ENCODE measurements around the gene TXK. TPM values are rescaled to one million over a fixed set of nuclear protein-coding genes. Genes with fewer than 3 reads are reported as not detected.

Gene TXK
- total RNA-seq, 6 experiments from 2014 or later: 0.62 to 2.5 (median 1.5) TPM

DNA sequence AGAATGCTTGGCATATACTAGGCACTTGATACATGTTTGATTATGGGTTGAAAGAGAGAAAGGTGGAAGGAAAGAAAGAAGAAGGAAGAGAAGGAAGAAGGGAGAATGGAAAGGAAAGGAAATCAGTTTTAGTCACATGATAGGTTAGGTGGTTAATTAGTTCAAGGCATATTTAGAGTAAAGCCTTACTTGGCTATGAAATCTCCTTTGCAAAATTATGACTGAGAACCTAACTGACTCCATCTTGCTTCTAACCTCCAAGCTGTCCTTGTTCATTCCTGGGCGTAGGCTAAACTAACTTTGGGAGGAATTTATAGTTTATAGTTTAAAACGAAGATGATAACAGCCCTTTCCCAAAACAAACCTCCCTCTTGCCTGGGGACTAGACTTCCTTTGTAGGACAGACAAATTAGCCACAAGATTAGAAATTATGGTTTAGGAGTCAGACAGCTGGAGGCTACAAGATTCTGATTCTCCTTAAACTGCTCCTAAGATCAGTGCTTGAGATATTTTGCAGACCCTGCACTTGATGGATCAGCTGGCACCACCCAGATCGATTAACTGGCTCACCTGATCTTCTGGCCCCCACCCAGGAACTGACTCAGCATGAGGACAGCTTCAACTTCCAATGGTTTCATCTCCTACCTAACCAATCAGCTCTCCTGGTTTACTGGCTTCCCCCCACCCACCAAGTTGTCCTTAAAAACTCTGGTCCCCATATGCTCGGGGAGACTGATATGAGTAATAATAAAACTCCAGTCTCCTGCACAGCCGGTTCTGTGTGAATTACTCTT is 55.0 kb downstream of the TXK start:
- Histone ChIP-seq H3K27ac (no peak overlapping the region), H3K36me3 (no peaks in the 10 kb centered on the region), H3K27me3 (no peaks in the 10 kb centered on the region), H3K4me3 (no peak overlapping the region), H3K4me1 (no peaks in the 10 kb centered on the region), H3K9me3 (no peaks in the 10 kb centered on the region)
- TF ChIP-seq, protein P1, sequence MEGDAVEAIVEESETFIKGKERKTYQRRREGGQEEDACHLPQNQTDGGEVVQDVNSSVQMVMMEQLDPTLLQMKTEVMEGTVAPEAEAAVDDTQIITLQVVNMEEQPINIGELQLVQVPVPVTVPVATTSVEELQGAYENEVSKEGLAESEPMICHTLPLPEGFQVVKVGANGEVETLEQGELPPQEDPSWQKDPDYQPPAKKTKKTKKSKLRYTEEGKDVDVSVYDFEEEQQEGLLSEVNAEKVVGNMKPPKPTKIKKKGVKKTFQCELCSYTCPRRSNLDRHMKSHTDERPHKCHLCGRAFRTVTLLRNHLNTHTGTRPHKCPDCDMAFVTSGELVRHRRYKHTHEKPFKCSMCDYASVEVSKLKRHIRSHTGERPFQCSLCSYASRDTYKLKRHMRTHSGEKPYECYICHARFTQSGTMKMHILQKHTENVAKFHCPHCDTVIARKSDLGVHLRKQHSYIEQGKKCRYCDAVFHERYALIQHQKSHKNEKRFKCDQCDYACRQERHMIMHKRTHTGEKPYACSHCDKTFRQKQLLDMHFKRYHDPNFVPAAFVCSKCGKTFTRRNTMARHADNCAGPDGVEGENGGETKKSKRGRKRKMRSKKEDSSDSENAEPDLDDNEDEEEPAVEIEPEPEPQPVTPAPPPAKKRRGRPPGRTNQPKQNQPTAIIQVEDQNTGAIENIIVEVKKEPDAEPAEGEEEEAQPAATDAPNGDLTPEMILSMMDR (IDR thresholded peaks at IDR 0.05): no peak
- TF ChIP-seq POLR2A (IDR thresholded peaks at IDR 0.05): no peak
- 60% methylated on average over 4 of the region's 5 CpGs for WGBS (ENCODE audit: insufficient coverage, low coverage, low lambda C conversion rate, missing lambda C conversion rate)
- ATAC-seq: no peak
- intact Hi-C loops (cut with DNase I): no loop called here
- DNase-seq: no peak

DNA sequence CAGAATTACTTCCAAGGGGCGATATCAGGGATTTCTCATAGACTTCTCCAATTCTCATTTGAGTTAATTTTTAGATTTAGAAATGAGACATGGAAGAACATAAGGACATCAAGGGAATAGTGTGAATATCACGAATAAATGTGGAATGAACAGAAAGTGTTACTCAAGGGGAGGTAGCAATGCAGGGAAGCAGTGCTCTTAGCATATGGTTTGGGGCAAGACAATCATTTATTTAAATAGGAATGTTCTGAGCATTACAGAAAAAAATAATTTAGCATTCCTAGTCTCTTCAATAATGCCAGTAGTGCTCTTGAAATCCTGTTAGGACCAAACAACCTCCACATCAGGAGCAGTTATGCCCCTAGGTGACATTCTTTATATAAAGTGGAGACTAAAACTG is 55.6 kb downstream of the TXK start:
- WGBS (ENCODE audit: insufficient coverage, low coverage, low lambda C conversion rate, missing lambda C conversion rate): 86% methylated on average over 2 of the region's 2 CpGs
- H3K4me3 ChIP-seq: no peak overlapping the region
- no peak for ATAC-seq
- no peaks in the 10 kb centered on the region for H3K4me1 ChIP-seq
- H3K36me3 ChIP-seq: no peaks in the 10 kb centered on the region
- DNase-seq: no peak
- intact Hi-C loops (cut with DNase I): no loop called here
- H3K27ac ChIP-seq: no peak overlapping the region
- H3K9me3 ChIP-seq: no peaks in the 10 kb centered on the region
- TF ChIP-seq, protein P1 (IDR thresholded peaks at IDR 0.05): no peak
- TF ChIP-seq POLR2A (IDR thresholded peaks at IDR 0.05): no peak
- H3K27me3 ChIP-seq: no peaks in the 10 kb centered on the region

DNA sequence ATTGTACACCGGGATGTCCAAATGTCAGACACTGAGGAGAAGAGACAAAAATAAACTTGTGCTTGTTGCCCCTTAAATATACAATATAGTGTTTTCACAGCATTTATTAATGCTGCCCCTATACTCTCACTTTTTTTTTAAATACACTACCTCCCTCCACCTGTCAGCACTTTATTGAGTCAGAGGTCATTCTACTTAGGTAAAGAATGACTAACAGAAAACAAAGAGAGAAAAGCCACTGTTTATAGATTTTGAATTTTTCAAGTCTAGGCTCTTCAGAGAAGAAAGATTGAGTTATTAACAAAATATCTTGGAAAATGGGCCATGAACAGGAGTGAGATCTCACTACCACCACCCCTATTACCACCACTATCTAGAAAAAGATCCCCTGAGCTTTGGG is 59.4 kb downstream of the TXK start:
- DNase-seq: no peak
- H3K9me3 ChIP-seq: no peaks in the 10 kb centered on the region
- 70% methylated on average over 1 of the region's 1 CpG for WGBS (ENCODE audit: insufficient coverage, low coverage, low lambda C conversion rate, missing lambda C conversion rate)
- H3K27me3 ChIP-seq: no peaks in the 10 kb centered on the region
- H3K36me3 ChIP-seq: no peaks in the 10 kb centered on the region
- no peak overlapping the region for H3K4me3 ChIP-seq
- H3K4me1 ChIP-seq: no peaks in the 10 kb centered on the region
- no peak overlapping the region for H3K27ac ChIP-seq
- intact Hi-C loops (cut with DNase I): no loop called here
- ATAC-seq: peak in 1 of 4 donors; percentile 81
- TF ChIP-seq, protein P1 (IDR thresholded peaks at IDR 0.05): no peak
- TF ChIP-seq POLR2A (IDR thresholded peaks at IDR 0.05): no peak

DNA sequence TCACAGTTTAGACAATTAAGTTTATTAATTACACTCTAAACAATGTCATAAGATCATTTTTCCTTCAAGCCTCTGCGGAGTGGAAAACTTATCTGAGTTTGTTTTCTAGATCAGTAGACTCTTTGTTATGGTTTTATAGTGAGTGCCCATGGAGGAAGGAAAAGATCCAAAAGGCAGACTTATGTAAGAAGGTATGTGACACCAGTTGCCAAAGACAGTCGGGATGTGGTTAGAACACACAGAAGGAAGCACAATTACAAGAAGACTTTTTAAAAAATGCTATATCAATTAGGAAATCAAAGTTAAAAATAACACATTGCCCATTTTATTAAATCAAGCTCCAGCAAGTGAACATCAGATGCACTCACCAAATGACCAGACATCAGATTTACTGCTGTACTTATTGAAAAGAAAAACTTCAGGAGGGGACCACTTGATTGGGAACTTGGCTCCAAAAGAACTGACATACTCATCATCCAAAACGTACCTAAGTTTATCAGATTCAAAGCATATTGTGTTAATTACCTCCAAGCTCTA is 60.4 kb downstream of the TXK start:
- TF ChIP-seq POLR2A (IDR thresholded peaks at IDR 0.05): no peak
- TF ChIP-seq, protein P1 (IDR thresholded peaks at IDR 0.05): no peak
- WGBS (ENCODE audit: insufficient coverage, low coverage, low lambda C conversion rate, missing lambda C conversion rate): 62% methylated on average over 3 of the region's 3 CpGs
- H3K9me3 ChIP-seq: no peaks in the 10 kb centered on the region
- intact Hi-C loops (cut with DNase I): no loop called here
- no peak overlapping the region for H3K4me3 ChIP-seq
- H3K27ac ChIP-seq: no peak overlapping the region
- DNase-seq (no peak), ATAC-seq (no peak)
- no peaks in the 10 kb centered on the region for H3K36me3 ChIP-seq
- peaks cover 0 to 4% (median 0%) of the 10 kb centered on the region in 4 donors for H3K4me1 ChIP-seq
- no peaks in the 10 kb centered on the region for H3K27me3 ChIP-seq

Measured in right lobe of liver (tissue), 6 donors.